HCT116 (cell line): ENCODE results near the gene SPINT2.

Experiments
- MAX ChIP-seq: IDR thresholded peaks from 2 replicates; pipeline ENCODE4 v1.6.1; 2012
- POLR2A ChIP-seq: IDR thresholded peaks from 2 replicates; pipeline ENCODE4 v1.7.0; 2011; ENCODE audit warnings: borderline replicate concordance; ENCODE audit not compliant: insufficient read depth, insufficient read length; ENCODE audit errors: extremely low read depth
- SRF ChIP-seq: IDR thresholded peaks from 2 replicates; pipeline ENCODE4 v1.6.1; 2012; ENCODE audit warnings: low read depth
- ZFX ChIP-seq: fragments of 450-650 bp; IDR thresholded peaks from 2 replicates; pipeline ENCODE4 v1.6.1; 2017

GRCh38 chr19:38307076-38307475 is 42.7 kb downstream of the SPINT2 start:
- no peak for TF ChIP-seq POLR2A
- TF ChIP-seq SRF: no peak
- TF ChIP-seq ZFX: no peak
- no peak for TF ChIP-seq MAX
